IMR-90 (cell line): ENCODE measurements around the gene CENPP.

Source experiments
- POLR2A ChIP-seq: IDR thresholded peaks from 2 replicates; pipeline ENCODE4 v1.6.1; 2012; ENCODE audit warnings: mild to moderate bottlenecking, low read depth, low read length
- TF ChIP-seq, protein P1 (sequence below): conservative IDR thresholded peaks from 2 replicates; pipeline ENCODE4 v1.5.1; 2012; ENCODE audit warnings: mild to moderate bottlenecking, low read depth, low read length, improper control_type of control experiment

DNA sequence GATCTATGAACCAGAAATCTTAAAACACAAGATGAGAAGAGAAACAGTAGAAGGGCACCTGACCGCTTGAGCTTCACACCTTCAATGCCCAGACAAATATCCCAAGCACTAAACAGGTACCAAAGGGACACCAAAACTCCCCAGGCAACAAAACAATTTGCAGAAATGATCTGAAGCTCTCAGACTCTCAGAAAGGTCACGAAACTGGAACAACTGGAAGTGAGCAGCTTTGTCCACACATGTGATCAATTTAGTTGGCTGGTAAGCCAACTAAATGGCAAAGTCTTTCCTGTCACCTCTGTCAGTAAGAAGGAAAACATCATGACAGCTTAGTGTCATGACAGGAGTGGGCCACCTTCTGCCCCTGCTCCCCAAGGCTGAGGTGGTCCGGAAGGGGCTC lies 340.1 kb downstream of the CENPP start:
- TF ChIP-seq, protein P1, sequence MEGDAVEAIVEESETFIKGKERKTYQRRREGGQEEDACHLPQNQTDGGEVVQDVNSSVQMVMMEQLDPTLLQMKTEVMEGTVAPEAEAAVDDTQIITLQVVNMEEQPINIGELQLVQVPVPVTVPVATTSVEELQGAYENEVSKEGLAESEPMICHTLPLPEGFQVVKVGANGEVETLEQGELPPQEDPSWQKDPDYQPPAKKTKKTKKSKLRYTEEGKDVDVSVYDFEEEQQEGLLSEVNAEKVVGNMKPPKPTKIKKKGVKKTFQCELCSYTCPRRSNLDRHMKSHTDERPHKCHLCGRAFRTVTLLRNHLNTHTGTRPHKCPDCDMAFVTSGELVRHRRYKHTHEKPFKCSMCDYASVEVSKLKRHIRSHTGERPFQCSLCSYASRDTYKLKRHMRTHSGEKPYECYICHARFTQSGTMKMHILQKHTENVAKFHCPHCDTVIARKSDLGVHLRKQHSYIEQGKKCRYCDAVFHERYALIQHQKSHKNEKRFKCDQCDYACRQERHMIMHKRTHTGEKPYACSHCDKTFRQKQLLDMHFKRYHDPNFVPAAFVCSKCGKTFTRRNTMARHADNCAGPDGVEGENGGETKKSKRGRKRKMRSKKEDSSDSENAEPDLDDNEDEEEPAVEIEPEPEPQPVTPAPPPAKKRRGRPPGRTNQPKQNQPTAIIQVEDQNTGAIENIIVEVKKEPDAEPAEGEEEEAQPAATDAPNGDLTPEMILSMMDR, result no peak
- no peak for TF ChIP-seq POLR2A
